GM23338 (cell line): ENCODE data around the gene KANK4. TPM values are rescaled to one million over a fixed set of nuclear protein-coding genes. Genes with fewer than 3 reads are reported as not detected.
A peak's percentile ranks its signal among the peaks of the same experiment; 100 is the strongest.

Experiments
- ATAC-seq: fragments of 200-7000 bp; cut with Tn5 transposase; 3 replicates; pipeline ENCODE4 v1.9.1; 2020
- DNase-seq: peaks from one replicate; pipeline ENCODE4 v3.0.0-alpha.2; 2015; ENCODE audit warnings: low spot score
- H2AFZ ChIP-seq: fragments of 200-600 bp; sonication (generic); 2 replicates; pipeline ENCODE4 v1.8.0; 2016; ENCODE audit warnings: antibody characterized with exemption, mild to moderate bottlenecking, moderate library complexity
- H3F3A ChIP-seq: fragments of 200-600 bp; sonication (generic); replicated peaks from 2 replicates; pipeline ENCODE4 v1.8.0; 2017; ENCODE audit warnings: antibody characterized with exemption, mixed run types, low read depth
- H3K27ac ChIP-seq: fragments of 200-600 bp; sonication (generic); 2 replicates; pipeline ENCODE4 v1.6.1; 2016; ENCODE audit warnings: low read depth
- H3K27me3 ChIP-seq: fragments of 200-600 bp; sonication (generic); 2 replicates; pipeline ENCODE4 v1.8.0; 2016; ENCODE audit warnings: mild to moderate bottlenecking, mixed run types, moderate library complexity; ENCODE audit not compliant: insufficient read depth
- H3K36me3 ChIP-seq: fragments of 200-600 bp; sonication (generic); 2 replicates; pipeline ENCODE4 v1.8.0; 2016; ENCODE audit warnings: mild to moderate bottlenecking; ENCODE audit not compliant: insufficient read depth
- H3K4me1 ChIP-seq: fragments of 200-600 bp; sonication (generic); 2 replicates; pipeline ENCODE4 v1.8.0; 2016; ENCODE audit warnings: mild to moderate bottlenecking, moderate library complexity; ENCODE audit not compliant: insufficient read depth
- H3K4me2 ChIP-seq: fragments of 200-600 bp; sonication (generic); 2 replicates; pipeline ENCODE4 v1.7.1; 2017; ENCODE audit warnings: mixed run types
- H3K4me3 ChIP-seq: fragments of 200-600 bp; sonication (generic); 2 replicates; pipeline ENCODE4 v1.6.1; 2016; ENCODE audit warnings: mixed run types
- H3K79me2 ChIP-seq: fragments of 200-600 bp; sonication (generic); replicated peaks from 2 replicates; pipeline ENCODE4 v1.8.0; 2017; ENCODE audit warnings: mild to moderate bottlenecking; ENCODE audit not compliant: insufficient read depth
- H3K9me2 ChIP-seq: fragments of 200-600 bp; sonication (generic); 2 replicates; pipeline ENCODE4 v1.8.0; 2017; ENCODE audit not compliant: insufficient read depth
- H4K20me1 ChIP-seq: fragments of 200-600 bp; sonication (generic); replicated peaks from 2 replicates; pipeline ENCODE4 v1.8.0; 2017; ENCODE audit warnings: mild to moderate bottlenecking; ENCODE audit not compliant: insufficient read depth
- H3K27ac Mint-ChIP-seq: 2 replicates; pipeline ENCODE4 v1.8.0; 2020; ENCODE audit warnings: inconsistent platforms, mild to moderate bottlenecking, moderate library complexity, mixed read lengths
- H3K27me3 Mint-ChIP-seq: 3 replicates; pipeline ENCODE4 v1.8.0; 2022; ENCODE audit warnings: low read depth, mild to moderate bottlenecking, moderate library complexity, mixed read lengths, inconsistent platforms; ENCODE audit not compliant: insufficient read depth, poor library complexity
- H3K36me3 Mint-ChIP-seq: 3 replicates; pipeline ENCODE4 v1.8.0; 2021; ENCODE audit warnings: low read depth, mild to moderate bottlenecking, inconsistent platforms, moderate library complexity, mixed read lengths
- H3K4me1 Mint-ChIP-seq: 3 replicates; pipeline ENCODE4 v1.8.0; 2020; ENCODE audit warnings: mild to moderate bottlenecking, inconsistent platforms, mixed read lengths
- H3K4me3 Mint-ChIP-seq: 3 replicates; pipeline ENCODE4 v1.8.0; 2021; ENCODE audit warnings: moderate library complexity, mild to moderate bottlenecking, inconsistent platforms, mixed read lengths
- H3K9me3 Mint-ChIP-seq: 3 replicates; pipeline ENCODE4 v1.8.0; 2020; ENCODE audit warnings: moderate library complexity, mild to moderate bottlenecking, inconsistent platforms, mixed read lengths
- CREB1 ChIP-seq: fragments of 250-450 bp; sonication (Bioruptor Pico); IDR thresholded peaks from 2 replicates; pipeline ENCODE4 v1.5.0; 2020; ENCODE audit warnings: low read depth, mild to moderate bottlenecking, moderate library complexity
- CTCF ChIP-seq, 2 experiments: fragments of 200-600 bp in 1 of 2; sonication (generic) in 1 of 2; conservative IDR thresholded peaks; 2 replicates each; pipeline versions ENCODE4 v1.5.1 to v1.6.1; 2016 to 2017; ENCODE audit warnings: antibody characterized with exemption in 2 of 2, low read depth in 2 of 2, mild to moderate bottlenecking in 2 of 2, moderate library complexity in 1 of 2
- ETS1 ChIP-seq: IDR thresholded peaks from 2 replicates; pipeline ENCODE4 v1.6.1; 2016; ENCODE audit warnings: antibody characterized with exemption
- EZH2 ChIP-seq: fragments of 200-600 bp; sonication (generic); IDR thresholded peaks from one replicate; pipeline ENCODE4 v1.8.0; 2017; ENCODE audit warnings: antibody characterized with exemption, mild to moderate bottlenecking, low read depth; ENCODE audit not compliant: unreplicated experiment
- JUNB ChIP-seq: IDR thresholded peaks from one replicate; pipeline ENCODE4 v1.6.1; 2016; ENCODE audit warnings: antibody characterized with exemption; ENCODE audit not compliant: unreplicated experiment
- NANOG ChIP-seq: IDR thresholded peaks from 2 replicates; pipeline ENCODE4 v1.6.1; 2016; ENCODE audit warnings: antibody characterized with exemption, borderline replicate concordance
- POLR2AphosphoS5 ChIP-seq: IDR thresholded peaks from 2 replicates; pipeline ENCODE4 v1.6.1; 2016; ENCODE audit warnings: antibody characterized with exemption, low read depth
- REST ChIP-seq: IDR thresholded peaks from one replicate; pipeline ENCODE4 v1.6.1; 2018; ENCODE audit warnings: antibody characterized with exemption; ENCODE audit not compliant: unreplicated experiment
- STAT1 ChIP-seq: IDR thresholded peaks from one replicate; pipeline ENCODE4 v1.6.1; 2016; ENCODE audit warnings: antibody characterized with exemption; ENCODE audit not compliant: unreplicated experiment
- ZNF114 ChIP-seq: fragments of 250-450 bp; sonication (Bioruptor Pico); IDR thresholded peaks from 2 replicates; pipeline ENCODE4 v1.5.0; 2020; ENCODE audit warnings: mild to moderate bottlenecking, moderate library complexity
- ZNF331 ChIP-seq: fragments of 250-450 bp; sonication (Bioruptor Pico); IDR thresholded peaks from 2 replicates; pipeline ENCODE4 v1.5.0; 2020; ENCODE audit warnings: low read depth, mild to moderate bottlenecking, moderate library complexity
- polyA plus RNA-seq: library from polyadenylated mRNA; unstranded; fragments of >200 nt; fragmentation: Nextera tagmentation; extraction: Ambion mirVana; gene quantifications from 2 replicates; pipeline ENCODE4 v1.2.1, GENCODE V29; 2016
- total RNA-seq: library from RNA; depleted of rRNA; stranded (reverse); fragments of >200 nt; shearing (Covaris generic); gene quantifications from 2 replicates; pipeline ENCODE4 v1.2.3, GENCODE V29; 2014
- TF ChIP-seq, protein P1 (sequence below): fragments of 250-450 bp; sonication (Bioruptor Pico); IDR thresholded peaks from 2 replicates; pipeline ENCODE4 v1.5.0; 2020; ENCODE audit warnings: mild to moderate bottlenecking, moderate library complexity

KANK4 gene
- total and polyA plus RNA-seq, 2 experiments from 2014 or later = 0.31 to 0.42 TPM

DNA sequence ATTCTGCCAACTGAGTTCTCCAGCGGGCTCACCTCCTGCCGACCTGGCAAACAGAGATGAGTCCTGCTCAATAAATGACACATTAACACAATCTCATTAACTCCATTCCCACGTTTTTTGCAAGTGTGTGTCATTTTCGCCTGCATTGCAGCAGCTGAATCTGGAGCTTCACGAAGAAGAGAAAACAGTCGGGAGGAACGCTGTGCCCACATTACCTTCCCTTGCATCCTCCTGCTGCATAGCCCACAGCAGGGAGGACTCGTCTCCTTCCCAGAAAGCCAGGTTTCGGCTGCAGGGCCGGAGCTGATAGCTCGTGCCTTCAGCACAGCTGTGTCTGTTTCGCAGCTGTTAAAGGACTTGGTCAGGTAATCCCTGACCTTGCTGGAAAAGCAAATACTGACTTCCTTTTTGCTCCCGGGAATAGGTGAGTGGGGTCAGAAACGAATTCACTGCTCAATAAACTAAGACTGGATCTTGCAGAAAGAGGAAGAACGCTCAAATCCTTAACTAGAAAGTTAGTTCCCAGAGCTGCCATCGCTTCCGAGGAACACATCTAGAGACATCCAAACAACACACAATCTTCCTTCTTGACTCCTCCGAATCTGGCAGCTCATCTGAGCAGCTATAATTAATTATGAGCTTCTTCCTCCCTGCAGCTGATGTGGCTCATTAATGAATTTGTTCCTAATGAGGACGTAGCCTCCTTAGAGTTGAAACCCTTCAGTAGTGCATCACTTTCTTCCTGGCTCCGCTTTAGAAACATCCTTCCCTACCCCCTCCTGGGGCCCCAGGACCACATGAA lies 33.0 kb downstream of the KANK4 start:
- TF ChIP-seq JUNB (no peak), ZNF331 (no peak), CTCF (conservative IDR thresholded peaks at IDR 0.05; ENCODE audit: low read depth in 2 of 2) (no peak), ETS1 (no peak), REST (no peak), NANOG (no peak), ZNF114 (CRISPR knock-in tag) (no peak), CREB1 (CRISPR knock-in tag) (no peak), POLR2AphosphoS5 (no peak), EZH2 (no peak), STAT1 (no peak)
- TF ChIP-seq, protein P1, sequence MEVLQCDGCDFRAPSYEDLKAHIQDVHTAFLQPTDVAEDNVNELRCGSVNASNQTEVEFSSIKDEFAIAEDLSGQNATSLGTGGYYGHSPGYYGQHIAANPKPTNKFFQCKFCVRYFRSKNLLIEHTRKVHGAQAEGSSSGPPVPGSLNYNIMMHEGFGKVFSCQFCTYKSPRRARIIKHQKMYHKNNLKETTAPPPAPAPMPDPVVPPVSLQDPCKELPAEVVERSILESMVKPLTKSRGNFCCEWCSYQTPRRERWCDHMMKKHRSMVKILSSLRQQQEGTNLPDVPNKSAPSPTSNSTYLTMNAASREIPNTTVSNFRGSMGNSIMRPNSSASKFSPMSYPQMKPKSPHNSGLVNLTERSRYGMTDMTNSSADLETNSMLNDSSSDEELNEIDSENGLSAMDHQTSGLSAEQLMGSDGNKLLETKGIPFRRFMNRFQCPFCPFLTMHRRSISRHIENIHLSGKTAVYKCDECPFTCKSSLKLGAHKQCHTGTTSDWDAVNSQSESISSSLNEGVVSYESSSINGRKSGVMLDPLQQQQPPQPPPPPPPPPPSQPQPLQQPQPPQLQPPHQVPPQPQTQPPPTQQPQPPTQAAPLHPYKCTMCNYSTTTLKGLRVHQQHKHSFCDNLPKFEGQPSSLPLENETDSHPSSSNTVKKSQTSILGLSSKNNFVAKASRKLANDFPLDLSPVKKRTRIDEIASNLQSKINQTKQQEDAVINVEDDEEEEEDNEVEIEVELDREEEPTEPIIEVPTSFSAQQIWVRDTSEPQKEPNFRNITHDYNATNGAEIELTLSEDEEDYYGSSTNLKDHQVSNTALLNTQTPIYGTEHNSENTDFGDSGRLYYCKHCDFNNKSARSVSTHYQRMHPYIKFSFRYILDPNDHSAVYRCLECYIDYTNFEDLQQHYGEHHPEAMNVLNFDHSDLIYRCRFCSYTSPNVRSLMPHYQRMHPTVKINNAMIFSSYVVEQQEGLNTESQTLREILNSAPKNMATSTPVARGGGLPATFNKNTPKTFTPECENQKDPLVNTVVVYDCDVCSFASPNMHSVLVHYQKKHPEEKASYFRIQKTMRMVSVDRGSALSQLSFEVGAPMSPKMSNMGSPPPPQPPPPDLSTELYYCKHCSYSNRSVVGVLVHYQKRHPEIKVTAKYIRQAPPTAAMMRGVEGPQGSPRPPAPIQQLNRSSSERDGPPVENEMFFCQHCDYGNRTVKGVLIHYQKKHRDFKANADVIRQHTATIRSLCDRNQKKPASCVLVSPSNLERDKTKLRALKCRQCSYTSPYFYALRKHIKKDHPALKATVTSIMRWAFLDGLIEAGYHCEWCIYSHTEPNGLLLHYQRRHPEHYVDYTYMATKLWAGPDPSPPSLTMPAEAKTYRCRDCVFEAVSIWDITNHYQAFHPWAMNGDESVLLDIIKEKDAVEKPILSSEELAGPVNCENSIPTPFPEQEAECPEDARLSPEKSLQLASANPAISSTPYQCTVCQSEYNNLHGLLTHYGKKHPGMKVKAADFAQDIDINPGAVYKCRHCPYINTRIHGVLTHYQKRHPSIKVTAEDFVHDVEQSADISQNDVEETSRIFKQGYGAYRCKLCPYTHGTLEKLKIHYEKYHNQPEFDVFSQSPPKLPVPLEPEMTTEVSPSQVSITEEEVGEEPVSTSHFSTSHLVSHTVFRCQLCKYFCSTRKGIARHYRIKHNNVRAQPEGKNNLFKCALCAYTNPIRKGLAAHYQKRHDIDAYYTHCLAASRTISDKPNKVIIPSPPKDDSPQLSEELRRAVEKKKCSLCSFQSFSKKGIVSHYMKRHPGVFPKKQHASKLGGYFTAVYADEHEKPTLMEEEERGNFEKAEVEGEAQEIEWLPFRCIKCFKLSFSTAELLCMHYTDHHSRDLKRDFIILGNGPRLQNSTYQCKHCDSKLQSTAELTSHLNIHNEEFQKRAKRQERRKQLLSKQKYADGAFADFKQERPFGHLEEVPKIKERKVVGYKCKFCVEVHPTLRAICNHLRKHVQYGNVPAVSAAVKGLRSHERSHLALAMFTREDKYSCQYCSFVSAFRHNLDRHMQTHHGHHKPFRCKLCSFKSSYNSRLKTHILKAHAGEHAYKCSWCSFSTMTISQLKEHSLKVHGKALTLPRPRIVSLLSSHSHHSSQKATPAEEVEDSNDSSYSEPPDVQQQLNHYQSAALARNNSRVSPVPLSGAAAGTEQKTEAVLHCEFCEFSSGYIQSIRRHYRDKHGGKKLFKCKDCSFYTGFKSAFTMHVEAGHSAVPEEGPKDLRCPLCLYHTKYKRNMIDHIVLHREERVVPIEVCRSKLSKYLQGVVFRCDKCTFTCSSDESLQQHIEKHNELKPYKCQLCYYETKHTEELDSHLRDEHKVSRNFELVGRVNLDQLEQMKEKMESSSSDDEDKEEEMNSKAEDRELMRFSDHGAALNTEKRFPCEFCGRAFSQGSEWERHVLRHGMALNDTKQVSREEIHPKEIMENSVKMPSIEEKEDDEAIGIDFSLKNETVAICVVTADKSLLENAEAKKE (CRISPR knock-in tag) = no peak
- Histone ChIP-seq H3K4me1 (peaks cover 58% of the 10 kb centered on the region), H3K4me2 (peak overlapping the region; percentile 56), H3K27me3 (peaks cover 74% of the 10 kb centered on the region), H2AFZ (no peak overlapping the region), H3K36me3 (no peaks in the 10 kb centered on the region), H3K9me2 (no peaks in the 10 kb centered on the region), H3K79me2 (no peaks in the 10 kb centered on the region), H4K20me1 (no peaks in the 10 kb centered on the region), H3K27ac (no peak overlapping the region), H3F3A (peaks cover 7% of the 10 kb centered on the region; the same call in 1 of the 2 replicates), H3K4me3 (peak overlapping the region; percentile 27)
- Mint-ChIP-seq H3K9me3 (peaks cover 3% of the 10 kb centered on the region; the same call in 1 of the 3 replicates), H3K4me3 (peak overlapping the region; percentile 63), H3K4me1 (peaks cover 66% of the 10 kb centered on the region), H3K27ac (no peak overlapping the region), H3K27me3 (peaks cover 59% of the 10 kb centered on the region), H3K36me3 (no peaks in the 10 kb centered on the region)
- ATAC-seq (peak; percentile 70), DNase-seq (peak; percentile 65)
